Ovary (tissue), 9 donors: ENCODE data around the gene ACOT7. TPM values are rescaled to one million over a fixed set of nuclear protein-coding genes. Genes with fewer than 3 reads are reported as not detected.
"Not testable (repeated sequence)": the region's sequence is repeated elsewhere in the genome, so short reads cannot be mapped to it uniquely, and the experiment has no call there.

Experiments used
- DNase-seq, 5 donors: peaks; one replicate each; pipeline ENCODE4 v3.0.0-alpha.2; 2019 to 2020
- H3K27ac ChIP-seq, 2 donors: fragments of 200-600 bp; one replicate each; pipeline versions ENCODE4 v1.5.1 to v1.8.0; 2019 to 2022
- H3K27me3 ChIP-seq: fragments of 200-600 bp; one replicate; pipeline ENCODE4 v1.8.0; 2022
- H3K36me3 ChIP-seq: fragments of 200-600 bp; sonication (generic); one replicate; pipeline ENCODE4 v1.5.1; 2019
- H3K4me1 ChIP-seq: one replicate; pipeline ENCODE4 v1.8.1; 2013; ENCODE audit warnings: mild to moderate bottlenecking, moderate library complexity; ENCODE audit not compliant: insufficient read depth
- H3K4me3 ChIP-seq: fragments of 200-600 bp; sonication (generic); one replicate; pipeline ENCODE4 v1.5.1; 2017
- H3K9me3 ChIP-seq, 2 donors: fragments of 200-600 bp in 1 of 2; sonication (generic) in 1 of 2; one replicate each; pipeline versions ENCODE4 v1.5.1 to v1.8.1; 2013 to 2019; ENCODE audit warnings: mild to moderate bottlenecking in 1 of 2, moderate library complexity in 1 of 2
- EP300 ChIP-seq: sonication (generic); formaldehyde crosslinking; IDR thresholded peaks from one replicate; pipeline ENCODE4 v1.6.1; 2017; ENCODE audit warnings: antibody characterized with exemption
- POLR2A ChIP-seq: fragments of 450-650 bp; IDR thresholded peaks from one replicate; pipeline ENCODE4 v1.6.1; 2017; ENCODE audit warnings: antibody characterized with exemption, mild to moderate bottlenecking, moderate library complexity
- WGBS, 3 donors: extraction: QIAGEN DNeasy Blood & Tissue Kit in 1 of 3; methylation state at CpG; one replicate each; pipeline versions ENCODE4 v1.1.5 to v1.1.7; 2013 to 2017; 5-methylcytosine and 5-hydroxymethylcytosine counted together
- intact Hi-C, 4 donors: fragments of 100-400 bp; cut with DNase I; formaldehyde crosslinking; loops; one replicate each; pipeline versions ENCODE4 v1.11.0 to v1.15.1; 2022 to 2023
- polyA plus RNA-seq, 2 donors: library from polyadenylated mRNA; stranded (reverse); fragments of 200-250 nt in 1 of 2; fragments of 350-450 nt in 1 of 2; fragmentation: Illumina TruSeq in 1 of 2; extraction: RNeasy Lipid Tissue Mini Kit (QIAGEN cat#74804) in 1 of 2; gene quantifications; one replicate each; pipeline ENCODE4 v1.2.3, GENCODE V29; 2013 to 2014
- total RNA-seq, 7 donors: library from RNA; depleted of rRNA in 2 of 7; stranded (reverse); fragments of >200 nt in 2 of 7; fragmentation: NEBNext Ultra II Directional in 3 of 7; extraction: Animal tissue kit (Norgen Biotek cat#: 25700) in 3 of 7; gene quantifications; one replicate each; pipeline versions ENCODE4 v1.1.0 to v1.2.4, GENCODE V29; 2016 to 2023
- TF ChIP-seq, protein P1 (sequence below), 3 donors: fragments of 450-650 bp in 2 of 3; fragments of 200-600 bp in 1 of 3; IDR thresholded peaks; one replicate each; pipeline versions ENCODE4 v1.5.1 to v1.8.0; 2016 to 2022; ENCODE audit warnings: antibody characterized with exemption in 3 of 3, mild to moderate bottlenecking in 1 of 3
- donor health status: DM: no; HTN: no; CAD: no; lungs with moderate emphysema.
- donor health status: DM: no; HTN: no; CAD: no.
- donor health status: Bipolar disorder and iron deficiency.
- donor health status: DM: yes; HTN: yes; CAD: no.
- donor health status: DM: no; HTN: no; CAD: no.
- donor health status: DM: yes; HTN: yes; CAD: no.

Gene ACOT7
- total and polyA plus RNA-seq, 9 donors, result 6.4 to 20.7 (median 11.3) TPM

- TF ChIP-seq POLR2A, result no peak
- TF ChIP-seq, protein P1, sequence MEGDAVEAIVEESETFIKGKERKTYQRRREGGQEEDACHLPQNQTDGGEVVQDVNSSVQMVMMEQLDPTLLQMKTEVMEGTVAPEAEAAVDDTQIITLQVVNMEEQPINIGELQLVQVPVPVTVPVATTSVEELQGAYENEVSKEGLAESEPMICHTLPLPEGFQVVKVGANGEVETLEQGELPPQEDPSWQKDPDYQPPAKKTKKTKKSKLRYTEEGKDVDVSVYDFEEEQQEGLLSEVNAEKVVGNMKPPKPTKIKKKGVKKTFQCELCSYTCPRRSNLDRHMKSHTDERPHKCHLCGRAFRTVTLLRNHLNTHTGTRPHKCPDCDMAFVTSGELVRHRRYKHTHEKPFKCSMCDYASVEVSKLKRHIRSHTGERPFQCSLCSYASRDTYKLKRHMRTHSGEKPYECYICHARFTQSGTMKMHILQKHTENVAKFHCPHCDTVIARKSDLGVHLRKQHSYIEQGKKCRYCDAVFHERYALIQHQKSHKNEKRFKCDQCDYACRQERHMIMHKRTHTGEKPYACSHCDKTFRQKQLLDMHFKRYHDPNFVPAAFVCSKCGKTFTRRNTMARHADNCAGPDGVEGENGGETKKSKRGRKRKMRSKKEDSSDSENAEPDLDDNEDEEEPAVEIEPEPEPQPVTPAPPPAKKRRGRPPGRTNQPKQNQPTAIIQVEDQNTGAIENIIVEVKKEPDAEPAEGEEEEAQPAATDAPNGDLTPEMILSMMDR (IDR thresholded peaks at IDR 0.05), result no peak
- TF ChIP-seq EP300, result no peak
- Histone ChIP-seq H3K4me3 (no peak overlapping the region), H3K27me3 (no peaks in the 10 kb centered on the region), H3K4me1 (no peaks in the 10 kb centered on the region), H3K27ac (no peak overlapping the region), H3K36me3 (no peaks in the 10 kb centered on the region), H3K9me3 (no peaks in the 10 kb centered on the region)
- 97 to 98% (median 97%) methylated on average over 13 of the region's 13 CpGs for WGBS, 3 donors
- intact Hi-C loops, result no loop called here
- no peak for DNase-seq
Measured at GRCh38 chr1:6223617-6224016, 169.9 kb downstream of the ACOT7 start.

- DNase-seq, result no peak
- Histone ChIP-seq H3K27ac (no peak overlapping the region), H3K36me3 (no peaks in the 10 kb centered on the region), H3K4me3 (no peak overlapping the region), H3K27me3 (no peaks in the 10 kb centered on the region), H3K4me1 (no peaks in the 10 kb centered on the region), H3K9me3 (no peaks in the 10 kb centered on the region)
- WGBS, 3 donors, result 48 to 59% (median 48%) methylated on average over 6 of the region's 6 CpGs
- intact Hi-C loops, result no loop called here
- TF ChIP-seq POLR2A (no peak), EP300 (no peak)
- TF ChIP-seq, protein P1 (IDR thresholded peaks at IDR 0.05), result no peak
Measured at GRCh38 chr1:6222636-6223035, 170.9 kb downstream of the ACOT7 start.

DNA sequence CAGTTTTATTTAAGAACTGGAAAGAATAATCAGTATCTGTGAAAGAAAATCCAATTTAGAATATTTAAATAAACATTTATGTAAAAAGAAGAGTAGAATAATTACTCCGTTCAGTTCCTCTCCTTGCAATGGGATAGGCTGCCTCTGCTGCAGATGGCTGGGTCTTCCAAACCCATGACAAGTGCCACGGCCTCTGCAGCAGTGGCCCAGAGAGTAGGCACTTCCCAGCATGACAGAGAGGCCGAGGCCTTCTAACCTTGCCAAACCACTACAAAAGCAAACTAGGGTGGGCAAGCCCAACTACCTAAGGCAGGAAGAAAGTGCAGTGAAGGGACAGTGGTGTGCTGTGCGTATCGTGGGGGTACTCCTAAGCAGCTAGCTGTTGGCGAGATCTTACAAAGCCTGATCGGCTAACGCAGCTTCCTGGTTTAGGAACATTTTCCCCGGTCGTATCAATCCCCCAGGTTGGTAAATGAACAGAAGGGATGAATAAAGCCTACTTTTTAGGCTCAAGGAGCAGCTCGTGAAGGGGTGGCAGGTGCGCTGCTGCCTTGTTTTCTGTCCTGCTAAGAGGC is 172.3 kb downstream of the ACOT7 start:
- intact Hi-C loops, result no loop called here
- Histone ChIP-seq H3K27ac (no peak overlapping the region), H3K4me1 (no peaks in the 10 kb centered on the region), H3K36me3 (no peaks in the 10 kb centered on the region), H3K4me3 (no peak overlapping the region), H3K9me3 (no peaks in the 10 kb centered on the region), H3K27me3 (no peaks in the 10 kb centered on the region)
- 82 to 90% (median 89%) methylated on average over 12 of the region's 12 CpGs for WGBS, 3 donors
- no peak for DNase-seq
- TF ChIP-seq, protein P1 (IDR thresholded peaks at IDR 0.05), result no peak
- TF ChIP-seq EP300 (no peak), POLR2A (no peak)

- no peak for DNase-seq
- Histone ChIP-seq H3K27me3 (no peaks in the 10 kb centered on the region), H3K27ac (no peak overlapping the region), H3K4me3 (no peak overlapping the region), H3K4me1 (no peaks in the 10 kb centered on the region), H3K9me3 (no peaks in the 10 kb centered on the region), H3K36me3 (no peaks in the 10 kb centered on the region)
- TF ChIP-seq, protein P1 (IDR thresholded peaks at IDR 0.05), result no peak
- no peak for TF ChIP-seq POLR2A
- no peak for TF ChIP-seq EP300
- intact Hi-C loops, result no loop called here
- 78 to 81% (median 80%) methylated on average over 8 of the region's 8 CpGs for WGBS, 3 donors
Measured at GRCh38 chr1:6220236-6220635, 173.3 kb downstream of the ACOT7 start.

GRCh38 chr1:6219641-6220040 is 173.9 kb downstream of the ACOT7 start:
- 72 to 80% (median 75%) methylated on average over 11 of the region's 11 CpGs for WGBS, 3 donors
- intact Hi-C loops, H3K4me1 ChIP-seq, DNase-seq, H3K9me3 ChIP-seq, H3K36me3 ChIP-seq, H3K4me3 ChIP-seq, H3K27ac ChIP-seq, H3K27me3 ChIP-seq: not testable (repeated sequence)
